Fibroblast of lung (primary cell): ENCODE data around the gene OVCA2.

Source experiments
- EZH2 ChIP-seq: IDR thresholded peaks from 2 replicates; pipeline ENCODE4 v1.5.1; 2012; ENCODE audit warnings: low read length, control low read depth, mild to moderate bottlenecking; ENCODE audit errors: missing control alignments
- TF ChIP-seq, protein P1 (sequence below), 2 donors: IDR thresholded peaks in 1 of 2; conservative IDR thresholded peaks in 1 of 2; 1 replicate in 1 of 2; 2 replicates in 1 of 2; pipeline ENCODE4 v1.5.1; 2011 to 2012; ENCODE audit warnings: low read length in 2 of 2, control low read depth in 1 of 2, inconsistent platforms in 1 of 2, low read depth in 1 of 2, mild to moderate bottlenecking in 1 of 2

DNA sequence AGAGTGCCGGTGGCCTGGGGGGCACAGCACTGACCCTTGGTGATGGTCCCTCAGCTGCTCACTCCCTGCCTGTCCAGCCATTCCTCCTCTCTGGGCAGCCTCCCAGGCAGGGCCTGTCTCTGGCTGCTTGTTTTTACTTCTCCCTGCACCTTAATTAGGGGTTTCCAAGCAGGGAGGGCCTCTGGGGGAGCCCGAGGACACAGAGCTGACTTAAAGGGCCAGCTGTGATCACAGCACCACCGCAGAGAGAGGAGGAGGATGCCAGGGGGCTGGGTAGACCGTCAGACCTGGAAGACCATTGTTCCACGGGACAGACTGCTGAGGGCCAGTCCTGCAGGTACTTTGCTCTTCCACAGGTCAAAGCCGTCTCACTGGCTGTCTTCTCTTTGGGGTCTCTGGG lies 13.1 kb upstream of the OVCA2 start:
- TF ChIP-seq, protein P1, sequence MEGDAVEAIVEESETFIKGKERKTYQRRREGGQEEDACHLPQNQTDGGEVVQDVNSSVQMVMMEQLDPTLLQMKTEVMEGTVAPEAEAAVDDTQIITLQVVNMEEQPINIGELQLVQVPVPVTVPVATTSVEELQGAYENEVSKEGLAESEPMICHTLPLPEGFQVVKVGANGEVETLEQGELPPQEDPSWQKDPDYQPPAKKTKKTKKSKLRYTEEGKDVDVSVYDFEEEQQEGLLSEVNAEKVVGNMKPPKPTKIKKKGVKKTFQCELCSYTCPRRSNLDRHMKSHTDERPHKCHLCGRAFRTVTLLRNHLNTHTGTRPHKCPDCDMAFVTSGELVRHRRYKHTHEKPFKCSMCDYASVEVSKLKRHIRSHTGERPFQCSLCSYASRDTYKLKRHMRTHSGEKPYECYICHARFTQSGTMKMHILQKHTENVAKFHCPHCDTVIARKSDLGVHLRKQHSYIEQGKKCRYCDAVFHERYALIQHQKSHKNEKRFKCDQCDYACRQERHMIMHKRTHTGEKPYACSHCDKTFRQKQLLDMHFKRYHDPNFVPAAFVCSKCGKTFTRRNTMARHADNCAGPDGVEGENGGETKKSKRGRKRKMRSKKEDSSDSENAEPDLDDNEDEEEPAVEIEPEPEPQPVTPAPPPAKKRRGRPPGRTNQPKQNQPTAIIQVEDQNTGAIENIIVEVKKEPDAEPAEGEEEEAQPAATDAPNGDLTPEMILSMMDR (conservative IDR thresholded peaks at IDR 0.05 in 1 of 2, IDR thresholded peaks at IDR 0.05 in 1 of 2; ENCODE audit: low read depth in 1 of 2, low read length in 2 of 2): no peak
- TF ChIP-seq EZH2: no peak
